Mesodermal cell (in vitro differentiated cells): ENCODE measurements around the gene CREB3L1.

Source experiments
- H3K27ac ChIP-seq: 2 replicates; pipeline ENCODE4 v1.7.0; 2013; ENCODE audit warnings: mild to moderate bottlenecking, low read depth, low read length, moderate library complexity; ENCODE audit not compliant: severe bottlenecking
- H3K36me3 ChIP-seq: 2 replicates; pipeline ENCODE4 v1.7.1; 2013; ENCODE audit warnings: mild to moderate bottlenecking, low read length, moderate library complexity; ENCODE audit not compliant: control insufficient read depth, insufficient read depth
- H3K4me1 ChIP-seq: one replicate; pipeline ENCODE4 v1.7.1; 2013; ENCODE audit warnings: mild to moderate bottlenecking, low read length; ENCODE audit not compliant: insufficient read depth, control insufficient read depth, poor library complexity, severe bottlenecking
- H3K4me3 ChIP-seq: 2 replicates; pipeline ENCODE4 v1.7.0; 2013; ENCODE audit warnings: low read length, control low read depth, mild to moderate bottlenecking; ENCODE audit not compliant: insufficient read depth, poor library complexity, severe bottlenecking; ENCODE audit errors: extremely low read depth
- H3K9me3 ChIP-seq: 2 replicates; pipeline ENCODE4 v1.7.1; 2013; ENCODE audit warnings: mild to moderate bottlenecking, low read length, moderate library complexity; ENCODE audit not compliant: control insufficient read depth
- WGBS, 2 experiments: methylation state at CpG; one replicate each; pipeline ENCODE4 v1.1.5; 2013; ENCODE audit warnings: missing lambda C conversion rate in 2 of 2; ENCODE audit not compliant: insufficient coverage in 2 of 2; 5-methylcytosine and 5-hydroxymethylcytosine counted together

Gene CREB3L1

GRCh38 chr11:46275964-46276641 is 1.4 kb upstream of the CREB3L1 start:
- Histone ChIP-seq H3K36me3 (peaks cover 9% of the 10 kb centered on the region), H3K4me3 (no peak overlapping the region), H3K27ac (no peak overlapping the region), H3K9me3 (no peaks in the 10 kb centered on the region), H3K4me1 (peaks cover 46% of the 10 kb centered on the region)
- 79 to 81% methylated on average over 5 to 6 of the region's 6 CpGs for WGBS, 2 experiments

- peaks cover 58% of the 10 kb centered on the region for H3K4me1 ChIP-seq
- H3K36me3 ChIP-seq: peaks cover 9% of the 10 kb centered on the region
- 36 to 46% methylated on average over 4 to 5 of the region's 8 CpGs for WGBS, 2 experiments
- no peak overlapping the region for H3K27ac ChIP-seq
- no peaks in the 10 kb centered on the region for H3K9me3 ChIP-seq
- peak overlapping the region; percentile 86 for H3K4me3 ChIP-seq
Observed at GRCh38 chr11:46277313-46277621, 195 bp upstream of the CREB3L1 start.

DNA sequence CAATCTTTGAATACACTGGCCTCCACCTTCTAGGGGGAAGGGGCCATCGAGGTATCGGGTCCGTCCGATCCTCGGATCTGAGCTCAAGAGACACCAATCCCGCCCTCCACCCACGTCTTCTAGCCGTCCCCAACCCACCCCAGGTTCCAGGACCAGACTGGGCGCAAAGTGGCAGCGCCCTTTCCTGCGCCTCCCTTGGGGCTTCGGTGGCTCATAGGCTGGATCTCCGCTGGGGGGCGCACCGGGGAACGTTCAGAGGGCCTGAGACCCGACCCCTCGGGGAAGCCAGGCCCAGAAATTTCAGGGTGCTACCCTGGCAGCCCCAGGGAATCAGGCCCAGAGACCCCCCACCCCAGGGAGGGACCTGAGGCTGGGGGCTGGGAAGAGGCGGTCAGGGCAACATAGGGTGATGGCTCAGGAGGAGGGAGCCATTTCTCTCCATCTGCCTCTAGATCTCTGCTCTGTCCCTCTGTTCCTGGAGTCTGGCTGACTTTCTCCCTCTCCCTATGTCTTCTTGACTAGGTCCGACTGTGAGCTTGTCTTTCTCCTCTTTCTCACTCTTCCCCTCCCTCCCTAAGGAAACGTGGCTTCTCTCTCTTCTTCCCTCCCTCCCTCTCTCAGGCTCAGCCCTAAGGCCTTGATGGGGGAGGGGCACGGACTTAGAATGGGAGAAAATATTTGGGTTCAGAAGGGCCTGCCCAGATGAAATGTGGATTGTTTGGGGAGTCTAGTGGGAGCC is 1.1 kb downstream of the CREB3L1 start:
- peak overlapping the region; percentile 86 for H3K4me3 ChIP-seq
- no peak overlapping the region for H3K27ac ChIP-seq
- no peaks in the 10 kb centered on the region for H3K9me3 ChIP-seq
- 3 to 4% methylated on average over 11 to 12 of the region's 22 CpGs for WGBS, 2 experiments
- H3K4me1 ChIP-seq: peaks cover 47% of the 10 kb centered on the region
- H3K36me3 ChIP-seq: peaks cover 21% of the 10 kb centered on the region

GRCh38 chr11:46279126-46280099 is 2.0 kb downstream of the CREB3L1 start:
- Histone ChIP-seq H3K9me3 (no peaks in the 10 kb centered on the region), H3K36me3 (peaks cover 28% of the 10 kb centered on the region), H3K4me1 (peaks cover 43% of the 10 kb centered on the region), H3K27ac (peak overlapping the region; percentile 29), H3K4me3 (peak overlapping the region; percentile 86)
- WGBS, 2 experiments: 82 to 85% methylated on average over 12 to 13 of the region's 15 CpGs

GRCh38 chr11:46280706-46281105 is 3.2 kb downstream of the CREB3L1 start:
- Histone ChIP-seq H3K4me3 (peak overlapping the region; percentile 21), H3K9me3 (no peaks in the 10 kb centered on the region), H3K27ac (peak overlapping the region; percentile 79), H3K4me1 (peaks cover 53% of the 10 kb centered on the region), H3K36me3 (peaks cover 39% of the 10 kb centered on the region)
- 81 to 93% methylated on average over 3 of the region's 5 CpGs for WGBS, 2 experiments

DNA sequence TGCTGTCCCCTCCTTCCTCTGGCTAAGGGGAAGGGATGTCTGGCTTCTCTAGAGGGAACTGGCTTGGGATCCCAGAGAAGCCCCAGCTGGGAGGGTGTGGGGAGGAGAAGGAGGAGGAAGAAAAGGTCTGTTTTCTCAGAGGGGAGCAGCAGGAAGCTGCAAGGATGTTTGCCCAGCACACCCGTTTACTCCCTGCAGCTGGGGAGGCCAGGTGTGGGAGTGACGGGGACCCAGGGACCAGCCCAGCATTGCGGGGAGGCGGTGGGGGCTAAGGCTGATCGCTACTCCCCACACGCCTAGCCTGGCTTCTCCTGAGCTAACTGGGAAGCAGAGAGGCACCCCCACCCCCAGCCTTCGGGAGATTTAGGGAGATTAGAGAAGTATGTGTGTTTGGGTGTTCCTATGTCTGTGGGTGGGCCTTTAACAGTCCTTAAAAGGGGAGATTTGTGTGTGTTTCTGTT is 3.9 kb downstream of the CREB3L1 start:
- Histone ChIP-seq H3K9me3 (no peaks in the 10 kb centered on the region), H3K36me3 (peaks cover 44% of the 10 kb centered on the region), H3K27ac (peak overlapping the region; percentile 79), H3K4me1 (peaks cover 46% of the 10 kb centered on the region), H3K4me3 (peak overlapping the region; percentile 21)
- WGBS, 2 experiments: 0 to 31% methylated on average over 1 to 2 of the region's 7 CpGs

DNA sequence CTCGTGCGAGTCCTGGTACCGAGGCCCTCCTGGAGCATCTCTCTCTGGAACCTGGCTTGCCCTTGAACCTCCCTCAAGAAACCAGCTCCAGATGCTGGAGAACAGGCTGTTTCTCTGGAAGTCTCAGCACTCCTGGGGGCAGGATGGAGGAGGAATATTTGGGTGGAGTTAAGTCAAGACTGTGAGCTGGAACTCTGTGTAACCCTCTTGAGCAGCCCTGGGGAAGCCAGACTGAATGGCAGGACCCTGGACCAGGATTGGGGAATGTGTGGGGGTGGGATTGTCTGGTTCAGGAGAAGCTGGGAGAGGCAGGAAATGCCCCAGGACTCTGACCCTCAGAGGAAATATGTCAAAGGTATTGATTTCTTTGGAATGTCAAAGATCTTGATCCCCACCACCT is 7.7 kb downstream of the CREB3L1 start:
- H3K27ac ChIP-seq: no peak overlapping the region
- 86 to 95% methylated on average over 3 of the region's 3 CpGs for WGBS, 2 experiments
- peaks cover 43% of the 10 kb centered on the region for H3K4me1 ChIP-seq
- no peak overlapping the region for H3K4me3 ChIP-seq
- no peaks in the 10 kb centered on the region for H3K9me3 ChIP-seq
- H3K36me3 ChIP-seq: peaks cover 62% of the 10 kb centered on the region

- Histone ChIP-seq H3K27ac (no peak overlapping the region), H3K36me3 (peaks cover 60% of the 10 kb centered on the region), H3K4me1 (peaks cover 43% of the 10 kb centered on the region), H3K4me3 (no peak overlapping the region), H3K9me3 (no peaks in the 10 kb centered on the region)
- 88 to 92% methylated on average over 8 to 11 of the region's 11 CpGs for WGBS, 2 experiments
Observed at GRCh38 chr11:46285594-46286033, 8.2 kb downstream of the CREB3L1 start.

DNA sequence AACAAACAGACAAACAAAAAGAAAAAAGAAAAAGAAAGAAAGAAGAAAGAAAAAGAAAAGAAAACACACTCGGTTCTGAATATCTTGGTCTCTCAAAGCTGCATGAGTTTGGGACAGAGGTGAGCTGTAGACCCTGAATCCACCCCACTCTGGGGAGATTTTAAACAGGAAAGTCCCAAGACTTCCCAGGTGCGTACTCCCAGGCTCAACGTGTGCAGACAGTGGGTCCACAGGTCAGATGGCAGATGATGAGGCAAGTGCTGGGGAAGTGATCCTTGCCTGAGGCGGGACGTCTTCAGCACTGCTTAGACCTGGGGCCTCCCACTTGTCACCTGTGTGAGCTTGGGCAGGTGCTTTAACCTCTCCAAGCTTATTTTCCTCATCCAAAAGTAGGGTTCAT is 9.3 kb downstream of the CREB3L1 start:
- H3K9me3 ChIP-seq: no peaks in the 10 kb centered on the region
- no peak overlapping the region for H3K4me3 ChIP-seq
- 90 to 100% methylated on average over 2 of the region's 5 CpGs for WGBS, 2 experiments
- H3K36me3 ChIP-seq: peaks cover 60% of the 10 kb centered on the region
- H3K4me1 ChIP-seq: peaks cover 43% of the 10 kb centered on the region
- no peak overlapping the region for H3K27ac ChIP-seq

DNA sequence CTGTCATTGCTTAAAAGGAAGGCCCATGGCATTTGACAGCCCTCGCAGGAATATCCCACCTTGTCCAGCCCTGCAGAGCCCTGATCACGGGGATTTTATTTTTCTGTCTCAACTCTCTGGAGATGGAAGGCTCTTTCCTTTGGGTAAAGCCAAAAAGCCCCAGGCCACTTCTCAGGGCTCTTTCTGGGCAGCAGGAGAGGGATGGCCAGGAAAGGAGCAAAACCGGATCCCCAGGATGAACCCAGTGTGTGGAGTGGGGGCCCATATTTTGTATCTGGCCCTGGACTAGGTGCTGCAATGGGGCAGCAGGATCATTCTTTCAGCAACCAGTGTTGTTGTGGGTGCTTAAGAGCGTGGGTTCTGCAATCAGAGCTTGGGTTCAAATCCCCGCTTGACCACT is 11.0 kb downstream of the CREB3L1 start:
- H3K4me1 ChIP-seq: peaks cover 47% of the 10 kb centered on the region
- peaks cover 58% of the 10 kb centered on the region for H3K36me3 ChIP-seq
- 100% methylated on average over 3 to 5 of the region's 5 CpGs for WGBS, 2 experiments
- no peak overlapping the region for H3K27ac ChIP-seq
- no peaks in the 10 kb centered on the region for H3K9me3 ChIP-seq
- H3K4me3 ChIP-seq: no peak overlapping the region
